Keratinocyte (primary cell): Measurements from ENCODE around the gene CMSS1.

ENCODE experiments used
- CTCF ChIP-seq, 3 experiments: IDR thresholded peaks in 1 of 3; conservative IDR thresholded peaks in 1 of 3; optimal IDR thresholded peaks in 1 of 3; 2 replicates in 2 of 3; 3 replicates in 1 of 3; pipeline versions ENCODE3 to v1.5.1; 2011; ENCODE audit warnings: low read length in 3 of 3, mild to moderate bottlenecking in 3 of 3, moderate library complexity in 2 of 3, control low read depth in 1 of 3, inconsistent platforms in 1 of 3; ENCODE audit not compliant: insufficient read depth in 2 of 3; ENCODE audit errors: extremely low read depth in 1 of 3
- EZH2 ChIP-seq: IDR thresholded peaks from one replicate; pipeline ENCODE4 v1.6.1; 2012; ENCODE audit warnings: inconsistent platforms, mild to moderate bottlenecking, low read length, moderate library complexity

- TF ChIP-seq CTCF (optimal IDR thresholded peaks at IDR 0.05 in 1 of 3, IDR thresholded peaks at IDR 0.05 in 1 of 3, conservative IDR thresholded peaks at IDR 0.05 in 1 of 3; ENCODE audit: extremely low read depth in 1 of 3, insufficient read depth in 2 of 3, low read length in 3 of 3) = no peak
- TF ChIP-seq EZH2 = no peak
These were observed 403.5 kb downstream of the CMSS1 start for GRCh38 chr3:100221159-100221558.
